ENCODE measurements around the gene TMEM95.

GRCh38 chr17:7334938-7335538 is 19.9 kb upstream of the TMEM95 start:
- no peak for TF ChIP-seq POLR2A (IDR thresholded peaks at IDR 0.05; ENCODE audit: low read depth, low read length)
- TF ChIP-seq POLR2AphosphoS5 (IDR thresholded peaks at IDR 0.05; ENCODE audit: low read depth, low read length): no peak
- no peak for TF ChIP-seq TAF1 (IDR thresholded peaks at IDR 0.05; ENCODE audit: low read depth, low read length)
- TF ChIP-seq POU2F2 (IDR thresholded peaks at IDR 0.05; ENCODE audit: low read depth, low read length): no peak

Data from GM12891 (cell line).